ENCODE data around the gene SUN2. TPM values are rescaled to one million over a fixed set of nuclear protein-coding genes. Genes with fewer than 3 reads are reported as not detected.

The SUN2 gene
- total RNA-seq, 1 donor from 2014 or later, result 51.6 TPM

DNA sequence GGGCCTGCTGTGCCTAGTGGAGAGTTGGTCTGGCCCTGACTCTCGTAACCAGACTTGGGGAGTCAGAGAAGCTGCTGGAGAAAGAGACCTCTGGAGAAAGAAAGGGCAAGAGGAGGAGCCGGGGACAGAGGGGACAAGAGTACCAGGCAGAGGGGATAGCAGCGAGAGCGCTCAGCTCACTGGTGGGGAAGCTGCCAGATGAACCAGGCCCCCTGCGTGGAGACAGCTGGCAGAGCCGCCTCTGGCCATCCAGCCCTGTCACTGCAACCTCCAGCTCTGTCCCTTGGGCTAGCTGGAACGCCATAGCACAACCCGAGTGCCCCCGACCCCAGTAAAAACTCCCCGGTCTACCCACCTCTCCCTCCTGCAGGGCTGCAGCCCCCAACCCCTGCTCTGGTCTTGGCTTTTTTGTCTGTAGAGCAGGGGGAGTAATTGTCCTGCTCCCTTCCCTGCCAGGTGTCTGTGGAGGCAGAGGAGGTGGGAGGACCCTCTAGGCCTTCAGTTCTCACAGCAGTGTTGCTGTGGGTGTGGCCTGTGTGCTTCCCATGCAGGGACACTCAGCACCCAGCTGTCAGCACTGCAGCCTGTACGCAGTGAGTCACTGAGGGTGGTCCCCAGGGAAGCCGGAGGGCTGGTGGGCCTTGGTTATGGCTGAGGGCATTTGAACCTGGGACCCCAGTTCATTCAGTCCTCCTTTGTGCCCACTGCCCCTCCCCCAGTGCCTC lies 4.8 kb upstream of the SUN2 start:
- no peak overlapping the region for H3K4me3 ChIP-seq (ENCODE audit: low read depth, low read length)
- no peaks in the 10 kb centered on the region for H3K36me3 ChIP-seq (ENCODE audit: control insufficient read depth, insufficient read depth, low read length)
- FAIRE-seq (no peak), DNase-seq (ENCODE audit: low read depth) (no peak)
- no peaks in the 10 kb centered on the region for H3K27me3 ChIP-seq (ENCODE audit: control insufficient read depth, insufficient read depth, low read length)
- TF ChIP-seq, protein P1, sequence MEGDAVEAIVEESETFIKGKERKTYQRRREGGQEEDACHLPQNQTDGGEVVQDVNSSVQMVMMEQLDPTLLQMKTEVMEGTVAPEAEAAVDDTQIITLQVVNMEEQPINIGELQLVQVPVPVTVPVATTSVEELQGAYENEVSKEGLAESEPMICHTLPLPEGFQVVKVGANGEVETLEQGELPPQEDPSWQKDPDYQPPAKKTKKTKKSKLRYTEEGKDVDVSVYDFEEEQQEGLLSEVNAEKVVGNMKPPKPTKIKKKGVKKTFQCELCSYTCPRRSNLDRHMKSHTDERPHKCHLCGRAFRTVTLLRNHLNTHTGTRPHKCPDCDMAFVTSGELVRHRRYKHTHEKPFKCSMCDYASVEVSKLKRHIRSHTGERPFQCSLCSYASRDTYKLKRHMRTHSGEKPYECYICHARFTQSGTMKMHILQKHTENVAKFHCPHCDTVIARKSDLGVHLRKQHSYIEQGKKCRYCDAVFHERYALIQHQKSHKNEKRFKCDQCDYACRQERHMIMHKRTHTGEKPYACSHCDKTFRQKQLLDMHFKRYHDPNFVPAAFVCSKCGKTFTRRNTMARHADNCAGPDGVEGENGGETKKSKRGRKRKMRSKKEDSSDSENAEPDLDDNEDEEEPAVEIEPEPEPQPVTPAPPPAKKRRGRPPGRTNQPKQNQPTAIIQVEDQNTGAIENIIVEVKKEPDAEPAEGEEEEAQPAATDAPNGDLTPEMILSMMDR (IDR thresholded peaks at IDR 0.05; ENCODE audit: insufficient read depth, low read length, severe bottlenecking), result no peak

DNA sequence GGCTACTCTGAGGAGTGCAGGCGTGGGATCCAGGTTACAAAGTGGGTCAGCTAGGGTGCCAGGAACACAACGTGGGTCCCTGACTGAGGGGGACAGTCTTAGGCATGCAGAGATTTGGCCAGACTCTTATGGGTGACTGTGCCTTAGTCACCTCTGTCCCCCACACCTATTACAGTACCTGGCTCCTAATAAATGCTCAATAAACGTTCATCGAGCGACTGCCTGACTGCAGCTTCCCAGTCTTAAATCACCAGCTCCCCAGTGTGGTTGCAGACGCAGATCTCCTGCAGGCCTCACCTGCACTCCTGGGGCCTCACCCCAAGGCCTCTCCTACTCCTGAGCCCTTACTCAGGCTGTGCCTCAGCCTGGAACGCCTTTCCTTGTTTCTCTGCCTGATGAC lies 3.2 kb upstream of the SUN2 start:
- Histone ChIP-seq H3K36me3 (ENCODE audit: control insufficient read depth, insufficient read depth, low read length) (no peaks in the 10 kb centered on the region), H3K4me3 (ENCODE audit: low read depth, low read length) (no peak overlapping the region), H3K27me3 (ENCODE audit: control insufficient read depth, insufficient read depth, low read length) (no peaks in the 10 kb centered on the region)
- no peak for DNase-seq (ENCODE audit: low read depth)
- TF ChIP-seq, protein P1 (IDR thresholded peaks at IDR 0.05; ENCODE audit: insufficient read depth, low read length, severe bottlenecking), result no peak
- FAIRE-seq, result no peak

DNA sequence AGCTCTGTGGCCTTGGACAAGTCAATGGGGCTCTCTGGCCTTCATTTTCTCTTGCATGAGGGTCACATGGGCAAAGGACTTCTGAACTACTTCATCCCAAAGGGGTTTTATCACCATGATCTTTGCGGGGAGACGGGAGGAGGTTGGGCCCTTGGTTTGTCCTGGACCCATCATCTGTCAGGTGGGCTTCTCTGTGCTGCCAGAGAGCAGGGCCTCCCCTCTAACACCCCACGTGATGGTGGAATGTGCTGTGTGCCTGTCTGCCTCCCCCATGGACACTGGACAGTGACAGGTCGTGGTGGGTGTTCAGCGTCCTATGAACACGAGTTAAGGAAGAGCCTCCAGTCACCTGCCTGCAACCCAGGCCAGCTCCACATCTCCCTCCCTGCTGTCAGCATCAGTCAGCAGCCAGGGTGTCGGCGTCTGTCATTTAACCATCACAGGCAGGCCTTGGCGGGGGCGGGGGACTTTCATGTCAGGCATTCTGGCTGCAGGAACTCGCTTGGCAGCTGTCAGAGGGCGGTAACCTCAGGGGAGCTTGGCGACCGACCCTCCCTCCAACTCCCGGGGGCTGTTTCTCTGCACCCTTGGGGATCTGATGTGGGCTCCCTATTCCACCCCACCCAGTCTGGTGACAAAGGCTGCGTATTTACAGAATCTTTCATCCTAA lies 2.6 kb upstream of the SUN2 start:
- FAIRE-seq (peak; percentile 83), DNase-seq (ENCODE audit: low read depth) (no peak)
- TF ChIP-seq, protein P1 (IDR thresholded peaks at IDR 0.05; ENCODE audit: insufficient read depth, low read length, severe bottlenecking), result no peak

DNA sequence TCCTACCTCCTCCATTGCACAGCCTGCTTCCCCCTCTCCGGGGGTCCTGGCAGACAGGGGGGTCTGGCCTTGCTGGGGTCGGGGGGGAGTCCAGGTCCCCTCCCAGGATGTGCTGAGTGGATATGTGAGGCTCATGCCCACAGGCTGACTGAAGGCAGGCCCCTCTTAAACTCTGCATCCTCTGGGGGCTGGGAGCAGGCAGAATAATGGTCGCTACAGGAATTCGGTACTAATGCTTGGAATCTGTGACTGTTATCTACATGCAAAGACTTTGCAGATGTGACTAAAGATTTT lies 1.6 kb upstream of the SUN2 start:
- Histone ChIP-seq H3K36me3 (ENCODE audit: control insufficient read depth, insufficient read depth, low read length) (peaks cover 4% of the 10 kb centered on the region), H3K27me3 (ENCODE audit: control insufficient read depth, insufficient read depth, low read length) (no peaks in the 10 kb centered on the region), H3K4me3 (ENCODE audit: low read depth, low read length) (no peak overlapping the region)
- TF ChIP-seq, protein P1 (IDR thresholded peaks at IDR 0.05; ENCODE audit: insufficient read depth, low read length, severe bottlenecking), result no peak
- no peak for FAIRE-seq
- DNase-seq (ENCODE audit: low read depth), result no peak

More for the DNA sequence above, 2.6 kb upstream of the SUN2 start:
- no peaks in the 10 kb centered on the region for H3K27me3 ChIP-seq (ENCODE audit: control insufficient read depth, insufficient read depth, low read length)
- no peaks in the 10 kb centered on the region for H3K36me3 ChIP-seq (ENCODE audit: control insufficient read depth, insufficient read depth, low read length)
- no peak overlapping the region for H3K4me3 ChIP-seq (ENCODE audit: low read depth, low read length)

DNA sequence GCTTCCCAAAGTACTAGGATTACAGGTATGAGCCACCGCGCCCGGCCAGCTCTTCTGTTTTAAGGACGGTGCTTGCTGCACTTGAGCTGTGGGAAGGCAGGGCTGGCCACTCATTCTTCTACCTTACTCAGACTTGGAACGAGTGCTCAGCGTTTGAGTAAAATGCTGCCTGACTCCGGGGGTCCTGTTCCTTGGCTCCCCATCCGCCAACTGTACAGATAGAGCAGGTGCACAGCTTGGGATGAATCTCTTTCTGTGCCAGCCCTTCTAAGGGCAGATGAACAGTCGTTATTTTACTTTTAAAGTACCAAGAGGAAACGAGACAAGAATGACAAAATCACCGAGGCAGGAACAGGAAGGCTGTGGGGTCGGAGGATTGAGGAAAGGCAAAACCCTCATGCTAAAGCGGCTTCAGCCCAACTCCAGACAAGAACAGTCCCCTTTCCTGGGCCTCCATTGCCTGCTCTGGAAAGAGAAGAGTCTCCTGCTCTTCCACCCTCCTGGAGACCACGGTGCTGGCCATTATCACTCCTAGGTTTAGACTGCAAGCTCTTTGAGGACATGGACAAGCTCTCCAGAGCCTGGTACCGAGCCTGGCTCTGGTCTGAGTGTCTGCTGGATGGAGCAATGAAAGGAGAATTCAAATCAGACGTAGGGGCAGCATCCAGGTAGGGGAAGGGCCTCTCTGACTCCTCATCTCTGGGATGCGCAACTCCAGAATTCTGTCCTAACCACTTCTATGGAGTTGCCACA lies 1.1 kb upstream of the SUN2 start:
- FAIRE-seq (no peak), DNase-seq (ENCODE audit: low read depth) (no peak)
- TF ChIP-seq, protein P1 (IDR thresholded peaks at IDR 0.05; ENCODE audit: insufficient read depth, low read length, severe bottlenecking), result no peak
- Histone ChIP-seq H3K36me3 (ENCODE audit: control insufficient read depth, insufficient read depth, low read length) (peaks cover 7% of the 10 kb centered on the region), H3K27me3 (ENCODE audit: control insufficient read depth, insufficient read depth, low read length) (no peaks in the 10 kb centered on the region), H3K4me3 (ENCODE audit: low read depth, low read length) (no peak overlapping the region)

All from bronchial epithelial cell (primary cell).